HEK293 (cell line): ENCODE measurements around the gene FOXN3.

Experiments used
- CTCF ChIA-PET: fragments of 350-600 bp; formaldehyde crosslinking; extraction: SDS; loops from one replicate; lab custom pipeline; 2021; ENCODE audit warnings: antibody characterized with exemption; lab: Yijun Ruan, JAX
- POLR2A ChIA-PET: fragments of 300-600 bp; formaldehyde crosslinking; extraction: SDS; loops from one replicate; lab custom pipeline; 2020; ENCODE audit warnings: antibody characterized with exemption, inconsistent platforms; lab: Yijun Ruan, JAX
- H3K27ac ChIP-seq: fragments of 200-500 bp; sonication (Bioruptor generic); 2 replicates; pipeline ENCODE4 v1.5.1; 2014; ENCODE audit warnings: low read depth, low read length, control low read depth, inconsistent platforms; ENCODE audit errors: extremely low read depth
- H3K36me3 ChIP-seq, 2 experiments: fragments of 200-500 bp in 1 of 2; sonication (Bioruptor generic) in 1 of 2; 1 replicate in 1 of 2; 2 replicates in 1 of 2; pipeline ENCODE4 v1.5.1; 2014 to 2017; ENCODE audit warnings: inconsistent platforms in 2 of 2, low read length in 2 of 2; ENCODE audit not compliant: control insufficient read depth in 2 of 2, insufficient read depth in 1 of 2
- H3K4me1 ChIP-seq: fragments of 200-500 bp; sonication (Bioruptor generic); 2 replicates; pipeline ENCODE4 v1.5.1; 2014; ENCODE audit warnings: mild to moderate bottlenecking, low read length, inconsistent platforms; ENCODE audit not compliant: control insufficient read depth, insufficient read depth
- H3K4me3 ChIP-seq: 2 replicates; pipeline ENCODE4 v1.5.1; 2011; ENCODE audit warnings: low read depth, mild to moderate bottlenecking, control low read depth, low read length, moderate library complexity
- H3K9me3 ChIP-seq: fragments of 200-500 bp; sonication (Bioruptor generic); 2 replicates; pipeline ENCODE4 v1.5.1; 2014; ENCODE audit warnings: low read depth, low read length, inconsistent platforms; ENCODE audit not compliant: control insufficient read depth, insufficient read depth
- BCL11A ChIP-seq: fragments of 450-650 bp; formaldehyde crosslinking; IDR thresholded peaks from 2 replicates; pipeline ENCODE4 v1.5.1; 2016; ENCODE audit warnings: low read depth, missing biosample characterization, missing genetic modification characterization
- INSM2 ChIP-seq: fragments of 450-650 bp; formaldehyde crosslinking; IDR thresholded peaks from 2 replicates; pipeline ENCODE4 v1.5.1; 2016; ENCODE audit warnings: missing biosample characterization, missing genetic modification characterization
- KLF8 ChIP-seq: fragments of 450-650 bp; formaldehyde crosslinking; IDR thresholded peaks from 2 replicates; pipeline ENCODE4 v1.5.1; 2016; ENCODE audit warnings: missing biosample characterization, missing genetic modification characterization
- SCRT1 ChIP-seq: fragments of 450-650 bp; formaldehyde crosslinking; IDR thresholded peaks from 2 replicates; pipeline ENCODE4 v1.5.1; 2016; ENCODE audit warnings: missing biosample characterization, missing genetic modification characterization, borderline replicate concordance
- ZFP69B ChIP-seq: fragments of 450-650 bp; formaldehyde crosslinking; IDR thresholded peaks from 2 replicates; pipeline ENCODE4 v1.5.1; 2016; ENCODE audit warnings: missing biosample characterization, missing genetic modification characterization
- ZNF112 ChIP-seq: fragments of 450-650 bp; formaldehyde crosslinking; IDR thresholded peaks from 2 replicates; pipeline ENCODE4 v1.5.0; 2017; ENCODE audit warnings: missing biosample characterization, missing genetic modification characterization
- ZNF114 ChIP-seq: fragments of 450-650 bp; formaldehyde crosslinking; IDR thresholded peaks from 2 replicates; pipeline ENCODE4 v1.5.0; 2017; ENCODE audit warnings: missing biosample characterization, missing genetic modification characterization
- ZNF155 ChIP-seq: fragments of 450-650 bp; formaldehyde crosslinking; IDR thresholded peaks from 2 replicates; pipeline ENCODE4 v1.5.1; 2016; ENCODE audit warnings: missing biosample characterization, missing genetic modification characterization
- ZNF184 ChIP-seq: fragments of 450-650 bp; IDR thresholded peaks from 2 replicates; pipeline ENCODE4 v1.5.1; 2018; ENCODE audit warnings: missing biosample characterization, mild to moderate bottlenecking, missing genetic modification characterization
- ZNF248 ChIP-seq: fragments of 450-650 bp; formaldehyde crosslinking; IDR thresholded peaks from 2 replicates; pipeline ENCODE4 v1.5.1; 2017; ENCODE audit warnings: missing biosample characterization, missing genetic modification characterization
- ZNF350 ChIP-seq: fragments of 450-650 bp; formaldehyde crosslinking; IDR thresholded peaks from 2 replicates; pipeline ENCODE4 v1.5.0; 2017; ENCODE audit warnings: missing biosample characterization, mild to moderate bottlenecking, missing genetic modification characterization
- ZNF830 ChIP-seq: fragments of 450-650 bp; IDR thresholded peaks from 2 replicates; pipeline ENCODE4 v1.5.0; 2018; ENCODE audit warnings: missing biosample characterization, missing genetic modification characterization, low read depth, mild to moderate bottlenecking, moderate library complexity
- ZSCAN5A ChIP-seq: fragments of 450-650 bp; formaldehyde crosslinking; IDR thresholded peaks from 2 replicates; pipeline ENCODE4 v1.5.1; 2016; ENCODE audit warnings: missing biosample characterization, missing genetic modification characterization
- TF ChIP-seq, protein P1 (sequence below): fragments of 450-650 bp; formaldehyde crosslinking; IDR thresholded peaks from 2 replicates; pipeline ENCODE4 v1.5.1; 2017; ENCODE audit warnings: missing biosample characterization, missing genetic modification characterization
- TF ChIP-seq, protein P2 (sequence below): fragments of 450-650 bp; formaldehyde crosslinking; IDR thresholded peaks from 2 replicates; pipeline ENCODE4 v1.5.1; 2016; ENCODE audit warnings: missing biosample characterization, missing genetic modification characterization, low read depth
- TF ChIP-seq, protein P3 (sequence below): fragments of 450-650 bp; formaldehyde crosslinking; conservative IDR thresholded peaks from 2 replicates; pipeline ENCODE4 v1.5.1; 2016; ENCODE audit warnings: low read depth, missing biosample characterization, missing genetic modification characterization
- TF ChIP-seq, protein P4 (sequence below): fragments of 450-650 bp; formaldehyde crosslinking; IDR thresholded peaks from 2 replicates; pipeline ENCODE4 v1.5.1; 2016; ENCODE audit warnings: missing biosample characterization, missing genetic modification characterization
- TF ChIP-seq, protein P5 (sequence below): fragments of 450-650 bp; formaldehyde crosslinking; IDR thresholded peaks from 2 replicates; pipeline ENCODE4 v1.5.1; 2016; ENCODE audit warnings: missing biosample characterization, missing genetic modification characterization
- TF ChIP-seq, protein P6 (sequence below): fragments of 450-650 bp; formaldehyde crosslinking; IDR thresholded peaks from 2 replicates; pipeline ENCODE4 v1.5.1; 2016; ENCODE audit warnings: missing biosample characterization, missing genetic modification characterization

FOXN3 gene

DNA sequence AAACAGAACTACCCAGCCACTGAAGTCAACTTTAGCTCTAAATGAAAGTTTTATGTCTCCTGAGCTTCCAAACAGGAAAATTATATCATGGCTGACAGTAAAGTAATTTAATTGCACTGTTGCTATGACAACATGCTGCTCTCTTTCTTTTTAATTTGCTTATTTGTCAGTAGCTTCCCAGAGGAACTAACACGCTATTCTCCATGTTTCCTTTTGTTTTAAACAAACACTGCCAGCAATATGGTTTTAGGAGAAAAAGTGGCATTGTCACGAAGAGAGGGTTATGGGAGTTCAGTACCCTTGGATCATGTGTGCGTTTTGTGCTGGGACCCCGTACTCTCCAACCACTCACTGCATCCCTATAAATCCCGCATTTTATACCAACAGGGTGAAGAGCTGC lies 1.9 kb downstream of the FOXN3 start:
- CTCF ChIA-PET = interaction anchor here (0.6 to 0.7 kb wide), 3 partner anchors 9 to 374 kb away, joined by 3 to 7 read pairs (median 3); no protein-coding TSS in a partner anchor
- H3K9me3 ChIP-seq = no peaks in the 10 kb centered on the region
- POLR2A ChIA-PET = no interaction called here
- H3K36me3 ChIP-seq = peaks cover 9 to 14% of the 10 kb centered on the region in 2 experiments
- H3K4me1 ChIP-seq = peaks cover 10% of the 10 kb centered on the region
- H3K27ac ChIP-seq = no peak overlapping the region
- no peak overlapping the region; the same call in 1 of the 2 replicates for H3K4me3 ChIP-seq
- TF ChIP-seq ZNF830 (tag by site-specific recombination) (no peak), BCL11A (no peak), KLF8 (tag by site-specific recombination) (no peak), ZNF155 (no peak), ZNF350 (no peak), ZNF184 (tag by site-specific recombination) (no peak), ZSCAN5A (tag by site-specific recombination) (no peak), ZFP69B (tag by site-specific recombination) (no peak), SCRT1 (tag by site-specific recombination) (no peak), ZNF112 (tag by site-specific recombination) (no peak), ZNF114 (no peak), ZNF248 (tag by site-specific recombination) (no peak), INSM2 (tag by site-specific recombination) (no peak)
- TF ChIP-seq, protein P1, sequence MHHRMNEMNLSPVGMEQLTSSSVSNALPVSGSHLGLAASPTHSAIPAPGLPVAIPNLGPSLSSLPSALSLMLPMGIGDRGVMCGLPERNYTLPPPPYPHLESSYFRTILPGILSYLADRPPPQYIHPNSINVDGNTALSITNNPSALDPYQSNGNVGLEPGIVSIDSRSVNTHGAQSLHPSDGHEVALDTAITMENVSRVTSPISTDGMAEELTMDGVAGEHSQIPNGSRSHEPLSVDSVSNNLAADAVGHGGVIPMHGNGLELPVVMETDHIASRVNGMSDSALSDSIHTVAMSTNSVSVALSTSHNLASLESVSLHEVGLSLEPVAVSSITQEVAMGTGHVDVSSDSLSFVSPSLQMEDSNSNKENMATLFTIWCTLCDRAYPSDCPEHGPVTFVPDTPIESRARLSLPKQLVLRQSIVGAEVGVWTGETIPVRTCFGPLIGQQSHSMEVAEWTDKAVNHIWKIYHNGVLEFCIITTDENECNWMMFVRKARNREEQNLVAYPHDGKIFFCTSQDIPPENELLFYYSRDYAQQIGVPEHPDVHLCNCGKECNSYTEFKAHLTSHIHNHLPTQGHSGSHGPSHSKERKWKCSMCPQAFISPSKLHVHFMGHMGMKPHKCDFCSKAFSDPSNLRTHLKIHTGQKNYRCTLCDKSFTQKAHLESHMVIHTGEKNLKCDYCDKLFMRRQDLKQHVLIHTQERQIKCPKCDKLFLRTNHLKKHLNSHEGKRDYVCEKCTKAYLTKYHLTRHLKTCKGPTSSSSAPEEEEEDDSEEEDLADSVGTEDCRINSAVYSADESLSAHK = no peak
- TF ChIP-seq, protein P2, sequence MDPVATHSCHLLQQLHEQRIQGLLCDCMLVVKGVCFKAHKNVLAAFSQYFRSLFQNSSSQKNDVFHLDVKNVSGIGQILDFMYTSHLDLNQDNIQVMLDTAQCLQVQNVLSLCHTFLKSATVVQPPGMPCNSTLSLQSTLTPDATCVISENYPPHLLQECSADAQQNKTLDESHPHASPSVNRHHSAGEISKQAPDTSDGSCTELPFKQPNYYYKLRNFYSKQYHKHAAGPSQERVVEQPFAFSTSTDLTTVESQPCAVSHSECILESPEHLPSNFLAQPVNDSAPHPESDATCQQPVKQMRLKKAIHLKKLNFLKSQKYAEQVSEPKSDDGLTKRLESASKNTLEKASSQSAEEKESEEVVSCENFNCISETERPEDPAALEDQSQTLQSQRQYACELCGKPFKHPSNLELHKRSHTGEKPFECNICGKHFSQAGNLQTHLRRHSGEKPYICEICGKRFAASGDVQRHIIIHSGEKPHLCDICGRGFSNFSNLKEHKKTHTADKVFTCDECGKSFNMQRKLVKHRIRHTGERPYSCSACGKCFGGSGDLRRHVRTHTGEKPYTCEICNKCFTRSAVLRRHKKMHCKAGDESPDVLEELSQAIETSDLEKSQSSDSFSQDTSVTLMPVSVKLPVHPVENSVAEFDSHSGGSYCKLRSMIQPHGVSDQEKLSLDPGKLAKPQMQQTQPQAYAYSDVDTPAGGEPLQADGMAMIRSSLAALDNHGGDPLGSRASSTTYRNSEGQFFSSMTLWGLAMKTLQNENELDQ (tag by site-specific recombination) = no peak
- TF ChIP-seq, protein P3, sequence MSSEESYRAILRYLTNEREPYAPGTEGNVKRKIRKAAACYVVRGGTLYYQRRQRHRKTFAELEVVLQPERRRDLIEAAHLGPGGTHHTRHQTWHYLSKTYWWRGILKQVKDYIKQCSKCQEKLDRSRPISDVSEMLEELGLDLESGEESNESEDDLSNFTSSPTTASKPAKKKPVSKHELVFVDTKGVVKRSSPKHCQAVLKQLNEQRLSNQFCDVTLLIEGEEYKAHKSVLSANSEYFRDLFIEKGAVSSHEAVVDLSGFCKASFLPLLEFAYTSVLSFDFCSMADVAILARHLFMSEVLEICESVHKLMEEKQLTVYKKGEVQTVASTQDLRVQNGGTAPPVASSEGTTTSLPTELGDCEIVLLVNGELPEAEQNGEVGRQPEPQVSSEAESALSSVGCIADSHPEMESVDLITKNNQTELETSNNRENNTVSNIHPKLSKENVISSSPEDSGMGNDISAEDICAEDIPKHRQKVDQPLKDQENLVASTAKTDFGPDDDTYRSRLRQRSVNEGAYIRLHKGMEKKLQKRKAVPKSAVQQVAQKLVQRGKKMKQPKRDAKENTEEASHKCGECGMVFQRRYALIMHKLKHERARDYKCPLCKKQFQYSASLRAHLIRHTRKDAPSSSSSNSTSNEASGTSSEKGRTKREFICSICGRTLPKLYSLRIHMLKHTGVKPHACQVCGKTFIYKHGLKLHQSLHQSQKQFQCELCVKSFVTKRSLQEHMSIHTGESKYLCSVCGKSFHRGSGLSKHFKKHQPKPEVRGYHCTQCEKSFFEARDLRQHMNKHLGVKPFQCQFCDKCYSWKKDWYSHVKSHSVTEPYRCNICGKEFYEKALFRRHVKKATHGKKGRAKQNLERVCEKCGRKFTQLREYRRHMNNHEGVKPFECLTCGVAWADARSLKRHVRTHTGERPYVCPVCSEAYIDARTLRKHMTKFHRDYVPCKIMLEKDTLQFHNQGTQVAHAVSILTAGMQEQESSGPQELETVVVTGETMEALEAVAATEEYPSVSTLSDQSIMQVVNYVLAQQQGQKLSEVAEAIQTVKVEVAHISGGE (tag by site-specific recombination) = no peak
- TF ChIP-seq, protein P4, sequence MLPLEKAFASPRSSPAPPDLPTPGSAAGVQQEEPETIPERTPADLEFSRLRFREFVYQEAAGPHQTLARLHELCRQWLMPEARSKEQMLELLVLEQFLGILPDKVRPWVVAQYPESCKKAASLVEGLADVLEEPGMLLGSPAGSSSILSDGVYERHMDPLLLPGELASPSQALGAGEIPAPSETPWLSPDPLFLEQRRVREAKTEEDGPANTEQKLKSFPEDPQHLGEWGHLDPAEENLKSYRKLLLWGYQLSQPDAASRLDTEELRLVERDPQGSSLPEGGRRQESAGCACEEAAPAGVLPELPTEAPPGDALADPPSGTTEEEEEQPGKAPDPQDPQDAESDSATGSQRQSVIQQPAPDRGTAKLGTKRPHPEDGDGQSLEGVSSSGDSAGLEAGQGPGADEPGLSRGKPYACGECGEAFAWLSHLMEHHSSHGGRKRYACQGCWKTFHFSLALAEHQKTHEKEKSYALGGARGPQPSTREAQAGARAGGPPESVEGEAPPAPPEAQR (tag by site-specific recombination) = no peak
- TF ChIP-seq, protein P5, sequence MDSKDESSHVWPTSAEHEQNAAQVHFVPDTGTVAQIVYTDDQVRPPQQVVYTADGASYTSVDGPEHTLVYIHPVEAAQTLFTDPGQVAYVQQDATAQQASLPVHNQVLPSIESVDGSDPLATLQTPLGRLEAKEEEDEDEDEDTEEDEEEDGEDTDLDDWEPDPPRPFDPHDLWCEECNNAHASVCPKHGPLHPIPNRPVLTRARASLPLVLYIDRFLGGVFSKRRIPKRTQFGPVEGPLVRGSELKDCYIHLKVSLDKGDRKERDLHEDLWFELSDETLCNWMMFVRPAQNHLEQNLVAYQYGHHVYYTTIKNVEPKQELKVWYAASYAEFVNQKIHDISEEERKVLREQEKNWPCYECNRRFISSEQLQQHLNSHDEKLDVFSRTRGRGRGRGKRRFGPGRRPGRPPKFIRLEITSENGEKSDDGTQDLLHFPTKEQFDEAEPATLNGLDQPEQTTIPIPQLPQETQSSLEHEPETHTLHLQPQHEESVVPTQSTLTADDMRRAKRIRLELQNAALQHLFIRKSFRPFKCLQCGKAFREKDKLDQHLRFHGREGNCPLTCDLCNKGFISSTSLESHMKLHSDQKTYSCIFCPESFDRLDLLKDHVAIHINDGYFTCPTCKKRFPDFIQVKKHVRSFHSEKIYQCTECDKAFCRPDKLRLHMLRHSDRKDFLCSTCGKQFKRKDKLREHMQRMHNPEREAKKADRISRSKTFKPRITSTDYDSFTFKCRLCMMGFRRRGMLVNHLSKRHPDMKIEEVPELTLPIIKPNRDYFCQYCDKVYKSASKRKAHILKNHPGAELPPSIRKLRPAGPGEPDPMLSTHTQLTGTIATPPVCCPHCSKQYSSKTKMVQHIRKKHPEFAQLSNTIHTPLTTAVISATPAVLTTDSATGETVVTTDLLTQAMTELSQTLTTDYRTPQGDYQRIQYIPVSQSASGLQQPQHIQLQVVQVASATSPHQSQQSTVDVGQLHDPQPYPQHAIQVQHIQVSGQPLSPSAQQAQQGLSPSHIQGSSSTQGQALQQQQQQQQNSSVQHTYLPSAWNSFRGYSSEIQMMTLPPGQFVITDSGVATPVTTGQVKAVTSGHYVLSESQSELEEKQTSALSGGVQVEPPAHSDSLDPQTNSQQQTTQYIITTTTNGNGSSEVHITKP (tag by site-specific recombination) = no peak
- TF ChIP-seq, protein P6, sequence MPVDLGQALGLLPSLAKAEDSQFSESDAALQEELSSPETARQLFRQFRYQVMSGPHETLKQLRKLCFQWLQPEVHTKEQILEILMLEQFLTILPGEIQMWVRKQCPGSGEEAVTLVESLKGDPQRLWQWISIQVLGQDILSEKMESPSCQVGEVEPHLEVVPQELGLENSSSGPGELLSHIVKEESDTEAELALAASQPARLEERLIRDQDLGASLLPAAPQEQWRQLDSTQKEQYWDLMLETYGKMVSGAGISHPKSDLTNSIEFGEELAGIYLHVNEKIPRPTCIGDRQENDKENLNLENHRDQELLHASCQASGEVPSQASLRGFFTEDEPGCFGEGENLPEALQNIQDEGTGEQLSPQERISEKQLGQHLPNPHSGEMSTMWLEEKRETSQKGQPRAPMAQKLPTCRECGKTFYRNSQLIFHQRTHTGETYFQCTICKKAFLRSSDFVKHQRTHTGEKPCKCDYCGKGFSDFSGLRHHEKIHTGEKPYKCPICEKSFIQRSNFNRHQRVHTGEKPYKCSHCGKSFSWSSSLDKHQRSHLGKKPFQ (tag by site-specific recombination) = no peak
